WTC11 (cell line): ENCODE measurements around the gene CD300A. TPM values are rescaled to one million over a fixed set of nuclear protein-coding genes. Genes with fewer than 3 reads are reported as not detected.

Experiments used
- ATAC-seq: fragments of 200-7000 bp; cut with Tn5 transposase; 2 replicates; pipeline ENCODE4 v1.10.0; 2021; ENCODE audit warnings: mild to moderate bottlenecking, moderate library complexity
- CTCF ChIA-PET: fragments of 300-600 bp; sonication (Branson Sonifier 250); formaldehyde crosslinking; loops from one replicate; lab custom pipeline; 2021; ENCODE audit warnings: antibody characterized with exemption; lab: Charles Lee
- POLR2A ChIA-PET: fragments of 350-600 bp; sonication (Branson Sonifier 250); formaldehyde crosslinking; loops from one replicate; lab custom pipeline; 2021; ENCODE audit warnings: antibody characterized with exemption; lab: Charles Lee
- DNase-seq: peaks from one replicate; pipeline ENCODE4 v3.0.0; 2021; ENCODE audit warnings: low spot score
- H3K27ac Mint-ChIP-seq: 2 replicates; pipeline ENCODE4 v1.8.0; 2021; ENCODE audit warnings: mixed read lengths
- H3K27me3 Mint-ChIP-seq: 2 replicates; pipeline ENCODE4 v1.8.0; 2021; ENCODE audit warnings: low read depth, mild to moderate bottlenecking, moderate library complexity, mixed read lengths
- H3K36me3 Mint-ChIP-seq: 2 replicates; pipeline ENCODE4 v1.8.0; 2021; ENCODE audit warnings: mixed read lengths
- H3K4me1 Mint-ChIP-seq: 2 replicates; pipeline ENCODE4 v1.8.0; 2022; ENCODE audit warnings: mixed read lengths
- H3K4me3 Mint-ChIP-seq: 2 replicates; pipeline ENCODE4 v1.8.0; 2021; ENCODE audit warnings: mild to moderate bottlenecking, moderate library complexity, mixed read lengths
- H3K9me3 Mint-ChIP-seq: 2 replicates; pipeline ENCODE4 v1.8.0; 2021; ENCODE audit warnings: mixed read lengths
- CBFB ChIP-seq: sonication (generic); formaldehyde crosslinking; IDR thresholded peaks from 2 replicates; pipeline ENCODE4 v1.8.1; 2022; ENCODE audit warnings: mild to moderate bottlenecking, low read depth, missing genetic modification reagents
- CREB1 ChIP-seq: sonication (generic); formaldehyde crosslinking; IDR thresholded peaks from 2 replicates; pipeline ENCODE4 v1.8.0; 2023; ENCODE audit warnings: mild to moderate bottlenecking, missing genetic modification reagents
- GTF2I ChIP-seq: fragments of 250-450 bp; sonication (Bioruptor Pico); conservative IDR thresholded peaks from 2 replicates; pipeline ENCODE4 v1.4.0; 2021; ENCODE audit warnings: mild to moderate bottlenecking
- HMGA2 ChIP-seq: fragments of 250-450 bp; sonication (Bioruptor Pico); IDR thresholded peaks from 2 replicates; pipeline ENCODE4 v1.4.0; 2021; ENCODE audit warnings: mild to moderate bottlenecking, moderate library complexity
- MYBL2 ChIP-seq: sonication (generic); formaldehyde crosslinking; IDR thresholded peaks from 2 replicates; pipeline ENCODE4 v1.8.1; 2023; ENCODE audit warnings: mild to moderate bottlenecking, moderate library complexity, missing genetic modification reagents
- NFYB ChIP-seq: sonication (generic); formaldehyde crosslinking; conservative IDR thresholded peaks from 2 replicates; pipeline ENCODE4 v1.8.0; 2022; ENCODE audit warnings: low read depth, missing genetic modification reagents
- NR1H2 ChIP-seq: sonication (generic); formaldehyde crosslinking; IDR thresholded peaks from 2 replicates; pipeline ENCODE4 v1.9.0; 2021; ENCODE audit warnings: mild to moderate bottlenecking, moderate library complexity, missing genetic modification reagents
- NR2C2 ChIP-seq: sonication (generic); formaldehyde crosslinking; IDR thresholded peaks from 2 replicates; pipeline ENCODE4 v1.8.0; 2022; ENCODE audit warnings: mild to moderate bottlenecking, missing genetic modification reagents
- SMAD4 ChIP-seq: sonication (generic); formaldehyde crosslinking; IDR thresholded peaks from 2 replicates; pipeline ENCODE4 v1.8.0; 2022; ENCODE audit warnings: mild to moderate bottlenecking, missing genetic modification reagents
- TP53 ChIP-seq: sonication (generic); formaldehyde crosslinking; IDR thresholded peaks from 2 replicates; pipeline ENCODE4 v1.8.1; 2023; ENCODE audit warnings: mild to moderate bottlenecking, missing genetic modification reagents
- ZBTB21 ChIP-seq: sonication (generic); formaldehyde crosslinking; IDR thresholded peaks from 2 replicates; pipeline ENCODE4 v1.8.1; 2023; ENCODE audit warnings: mild to moderate bottlenecking, missing genetic modification reagents, borderline replicate concordance
- ZNF232 ChIP-seq: sonication (generic); formaldehyde crosslinking; IDR thresholded peaks from 2 replicates; pipeline ENCODE4 v1.8.0; 2022; ENCODE audit warnings: mild to moderate bottlenecking, missing genetic modification reagents
- ZNF317 ChIP-seq: sonication (generic); formaldehyde crosslinking; IDR thresholded peaks from 2 replicates; pipeline ENCODE4 v1.8.1; 2023; ENCODE audit warnings: low read depth, mild to moderate bottlenecking, moderate library complexity, missing genetic modification reagents, borderline replicate concordance
- total RNA-seq: library from RNA; stranded (reverse); gene quantifications from 3 replicates; pipeline ENCODE4 v1.2.3, GENCODE V29; 2021
- TF ChIP-seq, protein P1 (sequence below): sonication (generic); formaldehyde crosslinking; IDR thresholded peaks from 2 replicates; pipeline ENCODE4 v1.8.1; 2023; ENCODE audit warnings: mild to moderate bottlenecking, missing genetic modification reagents
- TF ChIP-seq, protein P2 (sequence below): sonication (generic); formaldehyde crosslinking; IDR thresholded peaks from 2 replicates; pipeline ENCODE4 v1.8.0; 2023; ENCODE audit warnings: missing genetic modification reagents, mild to moderate bottlenecking, borderline replicate concordance
- TF ChIP-seq, protein P3 (sequence below): sonication (generic); formaldehyde crosslinking; IDR thresholded peaks from 2 replicates; pipeline ENCODE4 v1.8.1; 2022; ENCODE audit warnings: mild to moderate bottlenecking, missing genetic modification reagents, moderate library complexity, borderline replicate concordance

Gene CD300A
- total RNA-seq, 1 experiment from 2014 or later = 1.1 TPM

DNA sequence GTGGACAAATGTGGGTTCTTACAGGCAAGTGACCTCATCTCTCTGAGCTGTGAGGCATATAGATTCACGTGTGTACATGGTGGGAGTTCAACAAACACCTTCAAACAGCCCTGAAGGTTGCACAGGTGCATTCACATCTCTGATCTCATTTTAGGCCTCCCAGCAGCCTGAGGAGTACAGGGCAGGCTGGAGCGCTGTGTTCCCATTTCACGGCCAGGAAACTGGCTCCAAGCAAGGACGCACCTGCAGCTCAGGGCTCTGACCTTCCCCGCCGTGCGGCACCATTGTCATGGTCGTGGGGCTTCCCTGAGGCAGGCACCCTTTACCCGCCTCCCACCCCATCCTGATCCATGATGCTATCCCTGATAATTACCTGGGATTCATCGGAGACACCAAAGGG is 4.8 kb upstream of the CD300A start (continued):
- no peak for TF ChIP-seq ZNF317
- no peak for TF ChIP-seq ZBTB21 (CRISPR knock-in tag)
- no peak for TF ChIP-seq SMAD4 (CRISPR knock-in tag)
- TF ChIP-seq HMGA2 (CRISPR knock-in tag) = no peak
- TF ChIP-seq CREB1 (CRISPR knock-in tag) = no peak
- TF ChIP-seq NR1H2 = no peak

DNA sequence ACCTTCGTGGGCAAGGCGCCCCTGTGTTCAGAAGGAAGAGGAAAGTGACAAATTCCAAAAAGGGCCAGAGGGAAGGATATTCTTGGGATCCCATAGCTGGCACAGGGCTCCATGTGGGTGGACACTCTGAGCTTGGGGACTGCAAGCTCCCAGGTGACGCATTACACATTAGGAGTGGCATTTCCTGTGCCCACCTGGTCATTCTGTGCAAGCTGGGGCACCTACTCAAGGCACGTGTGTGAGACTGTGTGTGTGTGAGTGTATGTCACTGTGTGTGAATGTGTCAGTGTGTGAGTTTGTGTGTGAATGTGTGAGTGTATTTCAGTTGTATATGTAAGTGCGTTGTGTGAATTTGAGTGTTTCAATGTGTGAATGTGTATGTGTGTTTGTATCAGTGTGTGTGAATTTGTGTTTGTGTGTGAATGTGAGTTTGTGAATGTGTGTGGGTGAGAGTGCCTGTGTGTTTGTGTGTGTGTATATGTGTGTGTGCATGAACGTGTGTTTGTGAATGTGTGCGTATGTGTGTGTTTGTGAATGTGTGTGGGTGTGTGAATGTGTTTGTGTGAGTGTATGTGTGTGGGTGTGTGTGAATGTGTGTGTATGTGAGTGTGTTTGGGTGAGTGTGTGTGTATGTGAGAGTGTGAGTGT is 1.6 kb upstream of the CD300A start:
- H3K4me3 Mint-ChIP-seq = no peak overlapping the region
- H3K27me3 Mint-ChIP-seq = peaks cover 14% of the 10 kb centered on the region
- POLR2A ChIA-PET = no interaction called here
- TF ChIP-seq NR2C2 (no peak), CBFB (no peak)
- CTCF ChIA-PET = no interaction called here
- DNase-seq (no peak), ATAC-seq (no peak)
- H3K4me1 Mint-ChIP-seq = peaks cover 4% of the 10 kb centered on the region
- H3K27ac Mint-ChIP-seq = no peak overlapping the region
- no peaks in the 10 kb centered on the region for H3K9me3 Mint-ChIP-seq
- no peaks in the 10 kb centered on the region for H3K36me3 Mint-ChIP-seq

DNA sequence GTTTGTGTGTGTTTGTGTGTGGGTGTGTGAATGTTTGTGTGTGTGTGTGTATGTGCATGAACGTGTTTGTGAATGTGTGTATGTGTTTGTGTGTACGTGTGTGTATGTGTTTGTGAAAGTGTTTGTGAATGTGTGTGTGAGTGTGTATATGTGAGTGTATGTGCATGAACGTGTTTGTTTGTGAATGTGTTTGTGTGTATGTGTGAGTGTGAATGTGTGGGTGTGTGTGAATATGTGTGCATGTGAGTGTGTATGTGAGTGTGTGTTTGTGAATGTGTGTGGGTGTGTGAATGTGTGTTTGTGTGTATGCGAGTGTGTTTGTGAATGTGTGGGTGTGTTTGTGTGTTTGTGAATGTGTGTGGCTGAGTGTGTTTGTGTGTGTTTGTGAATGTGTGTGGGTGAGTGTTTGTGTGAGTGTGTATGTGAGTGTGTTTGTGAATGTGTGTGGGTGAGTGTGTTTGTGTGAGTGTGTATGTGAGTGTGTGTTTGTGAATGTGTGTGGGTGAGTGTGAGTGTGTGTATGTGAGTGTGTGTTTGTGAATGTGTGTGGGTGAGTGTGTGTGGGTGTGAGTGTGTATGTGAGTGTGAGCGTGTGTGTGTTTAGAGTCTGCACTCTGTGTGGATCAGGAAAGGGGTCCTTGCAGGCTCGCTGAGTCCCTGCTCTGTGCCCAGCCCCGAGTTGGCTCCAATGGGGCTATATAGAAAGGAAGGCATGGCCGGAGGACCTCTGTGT is 890 bp upstream of the CD300A start:
- DNase-seq (no peak), ATAC-seq (no peak)
- TF ChIP-seq, protein P1, sequence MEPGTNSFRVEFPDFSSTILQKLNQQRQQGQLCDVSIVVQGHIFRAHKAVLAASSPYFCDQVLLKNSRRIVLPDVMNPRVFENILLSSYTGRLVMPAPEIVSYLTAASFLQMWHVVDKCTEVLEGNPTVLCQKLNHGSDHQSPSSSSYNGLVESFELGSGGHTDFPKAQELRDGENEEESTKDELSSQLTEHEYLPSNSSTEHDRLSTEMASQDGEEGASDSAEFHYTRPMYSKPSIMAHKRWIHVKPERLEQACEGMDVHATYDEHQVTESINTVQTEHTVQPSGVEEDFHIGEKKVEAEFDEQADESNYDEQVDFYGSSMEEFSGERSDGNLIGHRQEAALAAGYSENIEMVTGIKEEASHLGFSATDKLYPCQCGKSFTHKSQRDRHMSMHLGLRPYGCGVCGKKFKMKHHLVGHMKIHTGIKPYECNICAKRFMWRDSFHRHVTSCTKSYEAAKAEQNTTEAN (CRISPR knock-in tag) = 0 out of 2 replicates have a peak, but pooled peaks have one; percentile 23
- TF ChIP-seq TP53 (no peak), MYBL2 (CRISPR knock-in tag) (no peak), ZNF232 (no peak)
- no peaks in the 10 kb centered on the region for H3K9me3 Mint-ChIP-seq
- CTCF ChIA-PET = interaction anchor here (1.0 to 2.5 kb wide), 9 partner anchors 9 to 272 kb away, joined by 3 to 17 read pairs (median 4); partner anchors contain the start of genes GPR142 and RAB37
- no peaks in the 10 kb centered on the region for H3K36me3 Mint-ChIP-seq
- peaks cover 4% of the 10 kb centered on the region for H3K4me1 Mint-ChIP-seq
- H3K27ac Mint-ChIP-seq = no peak overlapping the region
- no peak overlapping the region for H3K4me3 Mint-ChIP-seq
- POLR2A ChIA-PET = interaction anchor here (1.1 kb wide), 1 partner anchor 86 kb away, joined by 3 read pairs; no protein-coding TSS in a partner anchor
- H3K27me3 Mint-ChIP-seq = peaks cover 14% of the 10 kb centered on the region

DNA sequence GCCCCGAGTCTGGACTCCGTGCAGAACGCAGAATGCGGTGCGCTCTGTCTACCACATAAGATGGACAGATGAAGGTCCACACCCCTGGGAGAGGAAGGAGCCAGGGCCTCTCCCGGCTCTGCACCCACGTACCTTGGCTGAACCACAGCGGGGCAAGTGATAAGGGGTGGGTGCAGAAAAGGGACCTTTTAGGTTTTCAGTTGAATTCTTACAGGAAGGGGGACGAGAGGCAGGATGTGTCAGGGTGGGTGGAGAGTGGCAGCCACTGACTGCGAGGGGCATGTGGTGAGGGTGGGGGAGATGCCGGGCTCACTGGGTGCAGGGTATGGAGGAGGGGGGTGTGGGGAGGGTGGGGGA is 372 bp downstream of the CD300A start:
- ChIA-PET CTCF (interaction anchor here (0.9 to 2.5 kb wide), 10 partner anchors 10 to 271 kb away, joined by 3 to 17 read pairs (median 4); partner anchors contain the start of genes BTBD17, GPR142 and RAB37), POLR2A (interaction anchor here (1.1 kb wide), 1 partner anchor 87 kb away, joined by 3 read pairs; no protein-coding TSS in a partner anchor)
- no peaks in the 10 kb centered on the region for H3K36me3 Mint-ChIP-seq
- H3K4me1 Mint-ChIP-seq = peaks cover 4% of the 10 kb centered on the region
- H3K27ac Mint-ChIP-seq = no peak overlapping the region
- no peak; the same call in 1 of the 2 replicates for ATAC-seq
- H3K4me3 Mint-ChIP-seq = no peak overlapping the region
- TF ChIP-seq, protein P2, sequence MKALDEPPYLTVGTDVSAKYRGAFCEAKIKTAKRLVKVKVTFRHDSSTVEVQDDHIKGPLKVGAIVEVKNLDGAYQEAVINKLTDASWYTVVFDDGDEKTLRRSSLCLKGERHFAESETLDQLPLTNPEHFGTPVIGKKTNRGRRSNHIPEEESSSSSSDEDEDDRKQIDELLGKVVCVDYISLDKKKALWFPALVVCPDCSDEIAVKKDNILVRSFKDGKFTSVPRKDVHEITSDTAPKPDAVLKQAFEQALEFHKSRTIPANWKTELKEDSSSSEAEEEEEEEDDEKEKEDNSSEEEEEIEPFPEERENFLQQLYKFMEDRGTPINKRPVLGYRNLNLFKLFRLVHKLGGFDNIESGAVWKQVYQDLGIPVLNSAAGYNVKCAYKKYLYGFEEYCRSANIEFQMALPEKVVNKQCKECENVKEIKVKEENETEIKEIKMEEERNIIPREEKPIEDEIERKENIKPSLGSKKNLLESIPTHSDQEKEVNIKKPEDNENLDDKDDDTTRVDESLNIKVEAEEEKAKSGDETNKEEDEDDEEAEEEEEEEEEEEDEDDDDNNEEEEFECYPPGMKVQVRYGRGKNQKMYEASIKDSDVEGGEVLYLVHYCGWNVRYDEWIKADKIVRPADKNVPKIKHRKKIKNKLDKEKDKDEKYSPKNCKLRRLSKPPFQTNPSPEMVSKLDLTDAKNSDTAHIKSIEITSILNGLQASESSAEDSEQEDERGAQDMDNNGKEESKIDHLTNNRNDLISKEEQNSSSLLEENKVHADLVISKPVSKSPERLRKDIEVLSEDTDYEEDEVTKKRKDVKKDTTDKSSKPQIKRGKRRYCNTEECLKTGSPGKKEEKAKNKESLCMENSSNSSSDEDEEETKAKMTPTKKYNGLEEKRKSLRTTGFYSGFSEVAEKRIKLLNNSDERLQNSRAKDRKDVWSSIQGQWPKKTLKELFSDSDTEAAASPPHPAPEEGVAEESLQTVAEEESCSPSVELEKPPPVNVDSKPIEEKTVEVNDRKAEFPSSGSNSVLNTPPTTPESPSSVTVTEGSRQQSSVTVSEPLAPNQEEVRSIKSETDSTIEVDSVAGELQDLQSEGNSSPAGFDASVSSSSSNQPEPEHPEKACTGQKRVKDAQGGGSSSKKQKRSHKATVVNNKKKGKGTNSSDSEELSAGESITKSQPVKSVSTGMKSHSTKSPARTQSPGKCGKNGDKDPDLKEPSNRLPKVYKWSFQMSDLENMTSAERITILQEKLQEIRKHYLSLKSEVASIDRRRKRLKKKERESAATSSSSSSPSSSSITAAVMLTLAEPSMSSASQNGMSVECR = no peak
- no peak for TF ChIP-seq NR2C2
- no peak for TF ChIP-seq GTF2I (CRISPR knock-in tag)
- TF ChIP-seq, protein P3, sequence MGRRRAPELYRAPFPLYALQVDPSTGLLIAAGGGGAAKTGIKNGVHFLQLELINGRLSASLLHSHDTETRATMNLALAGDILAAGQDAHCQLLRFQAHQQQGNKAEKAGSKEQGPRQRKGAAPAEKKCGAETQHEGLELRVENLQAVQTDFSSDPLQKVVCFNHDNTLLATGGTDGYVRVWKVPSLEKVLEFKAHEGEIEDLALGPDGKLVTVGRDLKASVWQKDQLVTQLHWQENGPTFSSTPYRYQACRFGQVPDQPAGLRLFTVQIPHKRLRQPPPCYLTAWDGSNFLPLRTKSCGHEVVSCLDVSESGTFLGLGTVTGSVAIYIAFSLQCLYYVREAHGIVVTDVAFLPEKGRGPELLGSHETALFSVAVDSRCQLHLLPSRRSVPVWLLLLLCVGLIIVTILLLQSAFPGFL (CRISPR knock-in tag) = no peak
- no peak for TF ChIP-seq NFYB
- TF ChIP-seq, all 79 proteins: peak for 0
- Mint-ChIP-seq H3K27me3 (peaks cover 17% of the 10 kb centered on the region), H3K9me3 (no peaks in the 10 kb centered on the region)
- DNase-seq = no peak
